Measurements from ENCODE around the gene FAM228B. TPM values are rescaled to one million over a fixed set of nuclear protein-coding genes. Genes with fewer than 3 reads are reported as not detected.

FAM228B gene
- total and polyA plus RNA-seq, 7 donors, result 1.4 to 44.1 (median 24.7) TPM

DNA sequence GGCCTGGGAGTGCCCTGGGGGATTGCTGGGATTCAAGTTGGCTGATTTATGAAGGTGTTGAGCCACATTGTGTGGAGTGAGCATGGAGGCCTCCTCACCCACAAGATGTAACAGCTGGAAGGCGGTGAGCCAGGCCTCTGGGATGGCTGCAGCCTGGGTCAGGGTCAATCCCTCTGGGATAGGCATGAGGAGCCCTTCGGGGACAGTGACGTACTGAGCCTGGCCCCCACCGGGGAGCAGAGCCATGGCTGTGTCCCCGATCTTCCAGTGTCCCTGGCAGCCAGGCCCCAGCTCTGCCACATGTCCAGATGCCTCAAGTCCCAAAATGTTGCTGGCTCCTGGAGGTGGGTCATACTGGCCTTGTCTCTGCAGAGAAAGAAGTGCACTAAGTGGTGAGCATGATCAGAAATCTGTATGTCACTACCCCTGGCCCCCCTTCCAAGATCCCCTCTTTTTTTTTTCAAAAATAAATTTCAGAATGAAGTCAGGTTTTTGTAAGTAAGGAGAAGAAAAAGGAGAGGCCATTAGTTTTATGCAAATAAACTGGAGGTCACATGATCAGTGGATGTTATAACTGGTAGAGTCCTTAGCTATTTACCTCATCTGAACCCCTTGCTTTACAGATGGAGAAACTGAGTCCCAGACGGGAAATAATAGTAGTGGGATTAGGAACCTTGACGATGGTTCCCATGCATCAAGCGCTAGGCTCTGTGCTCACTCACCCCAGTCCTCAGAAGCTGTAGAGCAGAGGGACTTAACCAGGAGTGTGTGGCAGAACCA is 40.3 kb upstream of the FAM228B start:
- 78 to 86% methylated on average over 8 of the region's 8 CpGs for WGBS, 2 donors

DNA sequence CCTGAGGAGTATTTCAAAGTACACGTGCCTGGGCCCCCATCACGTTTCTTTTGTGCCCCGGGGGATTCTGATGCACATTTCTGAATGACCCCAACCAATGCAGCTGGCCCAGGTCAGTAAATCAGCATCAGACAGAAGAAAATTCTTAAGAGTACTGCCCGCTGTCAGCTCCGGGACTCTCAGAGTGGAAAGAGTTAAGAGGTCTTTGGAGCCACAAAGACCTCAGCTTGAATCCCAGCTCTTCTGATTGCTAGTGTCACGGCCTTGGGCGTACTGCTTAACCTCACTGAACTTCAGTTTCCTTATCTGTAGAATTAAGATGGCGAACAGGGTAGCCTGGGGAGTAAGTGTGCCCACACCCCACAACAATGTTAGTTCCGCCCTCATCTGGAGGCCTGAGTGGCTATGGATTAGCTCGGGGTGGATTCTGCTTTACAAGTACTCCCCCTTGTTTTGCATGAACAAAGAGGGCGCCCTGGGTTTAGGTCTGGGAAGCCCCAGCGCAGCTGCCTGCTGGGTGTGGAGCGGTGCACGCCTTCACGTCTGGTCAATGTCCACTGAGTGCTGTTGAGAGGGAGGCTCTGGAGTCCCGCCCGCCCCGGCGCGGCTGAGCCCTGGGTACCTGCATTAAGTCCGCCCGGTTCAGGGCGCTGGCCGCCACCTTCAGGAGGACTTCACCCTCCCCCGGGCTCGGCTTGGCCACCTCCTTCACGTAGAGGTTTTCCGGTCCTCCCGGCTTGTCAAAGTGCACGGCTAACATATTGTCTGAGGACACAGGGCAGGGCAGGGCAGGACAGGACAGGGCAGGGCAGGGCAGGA is 39.5 kb upstream of the FAM228B start:
- Histone ChIP-seq H3K27me3 (no peaks in the 10 kb centered on the region), H3K4me3 (peak overlapping the region; percentile 46 to 64 (median 55)), H3K9me3 (no peaks in the 10 kb centered on the region), H3K4me1 (peaks cover 0 to 18% (median 13%) of the 10 kb centered on the region in 4 donors), H3K27ac (peak overlapping the region; percentile 82 to 95 (median 92)), H3K36me3 (peaks cover 0 to 48% (median 4%) of the 10 kb centered on the region in 4 donors)
- TF ChIP-seq POLR2AphosphoS5 (IDR thresholded peaks at IDR 0.05), result peak in 1 of 4 donors; percentile 23
- TF ChIP-seq, protein P1, sequence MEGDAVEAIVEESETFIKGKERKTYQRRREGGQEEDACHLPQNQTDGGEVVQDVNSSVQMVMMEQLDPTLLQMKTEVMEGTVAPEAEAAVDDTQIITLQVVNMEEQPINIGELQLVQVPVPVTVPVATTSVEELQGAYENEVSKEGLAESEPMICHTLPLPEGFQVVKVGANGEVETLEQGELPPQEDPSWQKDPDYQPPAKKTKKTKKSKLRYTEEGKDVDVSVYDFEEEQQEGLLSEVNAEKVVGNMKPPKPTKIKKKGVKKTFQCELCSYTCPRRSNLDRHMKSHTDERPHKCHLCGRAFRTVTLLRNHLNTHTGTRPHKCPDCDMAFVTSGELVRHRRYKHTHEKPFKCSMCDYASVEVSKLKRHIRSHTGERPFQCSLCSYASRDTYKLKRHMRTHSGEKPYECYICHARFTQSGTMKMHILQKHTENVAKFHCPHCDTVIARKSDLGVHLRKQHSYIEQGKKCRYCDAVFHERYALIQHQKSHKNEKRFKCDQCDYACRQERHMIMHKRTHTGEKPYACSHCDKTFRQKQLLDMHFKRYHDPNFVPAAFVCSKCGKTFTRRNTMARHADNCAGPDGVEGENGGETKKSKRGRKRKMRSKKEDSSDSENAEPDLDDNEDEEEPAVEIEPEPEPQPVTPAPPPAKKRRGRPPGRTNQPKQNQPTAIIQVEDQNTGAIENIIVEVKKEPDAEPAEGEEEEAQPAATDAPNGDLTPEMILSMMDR (IDR thresholded peaks at IDR 0.05), result no peak
- no peak for TF ChIP-seq EP300 (IDR thresholded peaks at IDR 0.05)
- no peak for TF ChIP-seq POLR2A (IDR thresholded peaks at IDR 0.05)
- no peak for DNase-seq
- intact Hi-C loops (cut with DNase I), result loop anchor here (1.0 to 5.0 kb wide), 4 partner anchors 39 to 299 kb away; partner anchors contain the start of genes ATAD2B, FAM228B and PFN4
- 3 to 9% methylated on average over 30 of the region's 30 CpGs for WGBS, 2 donors

More for the DNA sequence above, 40.3 kb upstream of the FAM228B start:
- TF ChIP-seq, protein P1 (IDR thresholded peaks at IDR 0.05), result no peak
- TF ChIP-seq POLR2AphosphoS5 (IDR thresholded peaks at IDR 0.05) (no peak), EP300 (IDR thresholded peaks at IDR 0.05) (no peak), POLR2A (IDR thresholded peaks at IDR 0.05) (no peak)
- intact Hi-C loops (cut with DNase I), result loop anchor here (5.0 kb wide), 2 partner anchors 261 to 299 kb away; no protein-coding TSS in a partner anchor
- Histone ChIP-seq H3K27ac (peak overlapping the region; percentile 82 to 95 (median 92)), H3K9me3 (no peaks in the 10 kb centered on the region), H3K36me3 (peaks cover 0 to 43% (median 4%) of the 10 kb centered on the region in 4 donors), H3K27me3 (no peaks in the 10 kb centered on the region), H3K4me1 (peaks cover 0 to 19% (median 13%) of the 10 kb centered on the region in 4 donors), H3K4me3 (peak overlapping the region in 2 of 4 donors; percentile 63 to 64)
- no peak for DNase-seq

DNA sequence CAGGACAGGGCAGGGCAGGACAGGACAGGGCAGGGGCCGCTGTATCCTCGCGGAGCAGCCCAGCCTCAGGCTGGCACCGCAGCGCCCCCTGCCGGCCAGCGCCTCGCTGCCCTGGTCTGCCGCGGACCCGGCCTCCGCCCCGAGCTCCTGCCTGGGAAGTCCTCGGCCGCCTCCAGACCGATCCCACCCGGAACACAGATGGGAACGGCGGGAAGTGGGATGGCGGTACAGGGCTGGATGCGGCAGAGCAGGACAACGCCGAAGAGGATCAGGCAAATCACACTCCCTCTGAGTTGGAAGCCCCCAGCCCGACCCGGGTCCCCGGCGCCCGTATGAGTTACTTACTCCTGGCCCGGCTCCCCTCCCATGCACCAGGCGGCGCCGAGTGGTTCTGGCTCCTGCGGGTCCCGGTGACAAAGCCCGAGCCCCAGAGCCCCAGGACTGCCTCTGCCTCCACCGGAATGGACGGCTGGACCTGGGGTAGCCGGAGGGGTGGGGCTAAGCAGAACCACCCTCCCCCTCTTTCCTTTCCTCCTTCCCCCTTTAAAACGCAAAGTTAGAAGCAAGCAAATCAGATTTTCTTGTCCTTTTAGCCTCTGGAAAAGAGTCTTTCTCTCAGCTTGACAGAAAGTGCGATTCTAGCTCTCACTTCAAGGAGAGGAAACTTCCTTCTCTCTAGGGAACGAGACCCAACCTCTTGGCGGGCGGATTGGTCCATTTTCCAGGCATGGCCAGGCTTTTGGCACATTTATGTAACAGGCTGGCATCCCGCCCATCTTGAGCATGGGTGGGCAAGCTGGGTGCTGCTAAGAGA is 38.7 kb upstream of the FAM228B start, which contains the start of gene TP53I3:
Gene TP53I3 (minus strand): TSS at position 449 of the 814 bp plus-strand sequence. CDS start 508 bp downstream, outside the sequence.
- Histone ChIP-seq H3K4me3 (peak within 1 kb of the TSS; percentile 46 to 64 (median 55)), H3K27ac (peak within 1 kb of the TSS; percentile 82 to 95 (median 92)), H3K9me3 (no peaks in the 10 kb centered on the region), H3K27me3 (no peaks in the 10 kb centered on the region), H3K4me1 (peaks cover 0 to 18% (median 13%) of the 10 kb centered on the region in 4 donors), H3K36me3 (peaks cover 0 to 45% (median 4%) of the 10 kb centered on the region in 4 donors)
- DNase-seq, result peak; percentile 94
- WGBS, 2 donors, result 0 to 1% methylated on average over 44 of the region's 44 CpGs
- TF ChIP-seq EP300 (IDR thresholded peaks at IDR 0.05) (no peak), POLR2AphosphoS5 (IDR thresholded peaks at IDR 0.05) (peak; percentile 61 to 84 (median 76)), POLR2A (IDR thresholded peaks at IDR 0.05) (peak; percentile 62 to 73)
- TF ChIP-seq, protein P1 (IDR thresholded peaks at IDR 0.05), result peak; percentile 96 to 98 (median 98)
- intact Hi-C loops (cut with DNase I), result loop anchor here (1.0 to 5.0 kb wide), 4 partner anchors 38 to 298 kb away; partner anchors contain the start of genes ATAD2B, FAM228B and PFN4

DNA sequence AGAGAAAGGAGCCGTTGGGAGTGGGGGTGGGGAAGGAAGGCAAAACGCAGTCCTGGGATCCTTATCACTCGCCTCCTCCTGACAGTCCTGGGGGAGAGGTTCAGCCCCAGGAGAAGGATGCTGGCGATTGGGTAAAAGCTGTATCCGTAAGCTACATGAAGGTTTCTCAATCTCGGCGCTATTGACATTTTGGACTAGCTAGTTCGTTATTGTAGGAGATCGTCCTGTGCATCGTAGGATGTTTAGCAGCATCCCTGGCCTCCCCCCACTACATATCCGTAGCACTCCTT is 38.1 kb upstream of the FAM228B start:
- Histone ChIP-seq H3K36me3 (peaks cover 0 to 41% (median 4%) of the 10 kb centered on the region in 4 donors), H3K9me3 (no peaks in the 10 kb centered on the region), H3K4me3 (peak overlapping the region; percentile 46 to 64 (median 55)), H3K27ac (peak overlapping the region; percentile 82 to 95 (median 92)), H3K4me1 (peaks cover 0 to 18% (median 13%) of the 10 kb centered on the region in 4 donors), H3K27me3 (no peaks in the 10 kb centered on the region)
- intact Hi-C loops (cut with DNase I), result loop anchor here (2.0 kb wide), 1 partner anchor 38 kb away; the partner anchor contains the start of genes FAM228B and PFN4
- no peak for TF ChIP-seq EP300 (IDR thresholded peaks at IDR 0.05)
- TF ChIP-seq POLR2AphosphoS5 (IDR thresholded peaks at IDR 0.05), result no peak
- no peak for TF ChIP-seq POLR2A (IDR thresholded peaks at IDR 0.05)
- TF ChIP-seq, protein P1 (IDR thresholded peaks at IDR 0.05), result no peak
- DNase-seq, result no peak
- WGBS, 2 donors, result 9 to 28% methylated on average over 11 of the region's 11 CpGs
